Neural progenitor cell (in vitro differentiated cells): ENCODE measurements around the gene RGS7. TPM values are rescaled to one million over a fixed set of nuclear protein-coding genes. Genes with fewer than 3 reads are reported as not detected.

Experiments
- DNase-seq: peaks from one replicate; pipeline ENCODE4 v3.0.0-alpha.2; 2016; ENCODE audit warnings: low spot score
- H2AFZ ChIP-seq: fragments of 200-600 bp; sonication (generic); replicated peaks from 2 replicates; pipeline ENCODE4 v1.6.1; 2016; ENCODE audit warnings: antibody characterized with exemption
- H3F3A ChIP-seq: fragments of 200-600 bp; sonication (generic); 2 replicates; pipeline ENCODE4 v1.6.1; 2016; ENCODE audit warnings: antibody characterized with exemption, low read depth
- H3K27ac ChIP-seq: fragments of 200-600 bp; sonication (generic); 2 replicates; pipeline ENCODE4 v1.5.1; 2016; ENCODE audit warnings: mild to moderate bottlenecking
- H3K27me3 ChIP-seq: fragments of 200-600 bp; sonication (generic); 2 replicates; pipeline ENCODE4 v1.6.1; 2016; ENCODE audit warnings: mild to moderate bottlenecking, moderate library complexity
- H3K36me3 ChIP-seq: fragments of 200-600 bp; sonication (generic); 2 replicates; pipeline ENCODE4 v1.5.1; 2016
- H3K4me1 ChIP-seq: fragments of 200-600 bp; sonication (generic); 2 replicates; pipeline ENCODE4 v1.6.1; 2016; ENCODE audit warnings: mixed run types
- H3K4me2 ChIP-seq: fragments of 200-600 bp; sonication (generic); 2 replicates; pipeline ENCODE4 v1.6.1; 2016
- H3K4me3 ChIP-seq: fragments of 200-600 bp; sonication (generic); 2 replicates; pipeline ENCODE4 v1.5.1; 2016
- H3K79me2 ChIP-seq: fragments of 200-600 bp; sonication (generic); 2 replicates; pipeline ENCODE4 v1.6.1; 2016; ENCODE audit warnings: low read depth
- H3K9ac ChIP-seq: fragments of 200-600 bp; sonication (generic); 2 replicates; pipeline ENCODE4 v1.6.1; 2016
- H3K9me3 ChIP-seq: fragments of 200-600 bp; sonication (generic); 2 replicates; pipeline ENCODE4 v1.5.1; 2016; ENCODE audit warnings: low read depth
- H4K20me1 ChIP-seq: fragments of 200-600 bp; sonication (generic); 2 replicates; pipeline ENCODE4 v1.6.1; 2016; ENCODE audit warnings: low read depth
- H3K27ac Mint-ChIP-seq: 3 replicates; pipeline ENCODE4 v1.8.0; 2021; ENCODE audit warnings: mixed read lengths
- H3K27me3 Mint-ChIP-seq: 2 replicates; pipeline ENCODE4 v1.8.0; 2022; ENCODE audit warnings: low read depth, mild to moderate bottlenecking, inconsistent platforms, moderate library complexity, mixed read lengths; ENCODE audit not compliant: insufficient read depth
- H3K36me3 Mint-ChIP-seq: 3 replicates; pipeline ENCODE4 v1.8.0; 2021; ENCODE audit warnings: mixed read lengths
- H3K4me1 Mint-ChIP-seq: 3 replicates; pipeline ENCODE4 v1.8.0; 2021; ENCODE audit warnings: mixed read lengths
- H3K4me3 Mint-ChIP-seq: 3 replicates; pipeline ENCODE4 v1.8.0; 2021; ENCODE audit warnings: mild to moderate bottlenecking, moderate library complexity, mixed read lengths
- H3K9me3 Mint-ChIP-seq: 3 replicates; pipeline ENCODE4 v1.8.0; 2020; ENCODE audit warnings: mixed read lengths
- EZH2 ChIP-seq: fragments of 200-600 bp; sonication (generic); IDR thresholded peaks from 2 replicates; pipeline ENCODE4 v1.6.1; 2017; ENCODE audit warnings: antibody characterized with exemption, mild to moderate bottlenecking, moderate library complexity
- EZH2phosphoT487 ChIP-seq: fragments of 200-600 bp; sonication (generic); IDR thresholded peaks from 2 replicates; pipeline ENCODE4 v1.6.1; 2017; ENCODE audit warnings: antibody characterized with exemption
- total RNA-seq: library from RNA; depleted of rRNA; stranded (reverse); fragments of >200 nt; gene quantifications from 2 replicates; pipeline ENCODE4 v1.2.3, GENCODE V29; 2015; ENCODE audit warnings: low replicate concordance
- TF ChIP-seq, protein P1 (sequence below): fragments of 200-600 bp; sonication (generic); IDR thresholded peaks from 2 replicates; pipeline ENCODE4 v1.5.1; 2017; ENCODE audit warnings: antibody characterized with exemption, mild to moderate bottlenecking

RGS7 gene
- total RNA-seq, 1 donor from 2014 or later, result not detected

DNA sequence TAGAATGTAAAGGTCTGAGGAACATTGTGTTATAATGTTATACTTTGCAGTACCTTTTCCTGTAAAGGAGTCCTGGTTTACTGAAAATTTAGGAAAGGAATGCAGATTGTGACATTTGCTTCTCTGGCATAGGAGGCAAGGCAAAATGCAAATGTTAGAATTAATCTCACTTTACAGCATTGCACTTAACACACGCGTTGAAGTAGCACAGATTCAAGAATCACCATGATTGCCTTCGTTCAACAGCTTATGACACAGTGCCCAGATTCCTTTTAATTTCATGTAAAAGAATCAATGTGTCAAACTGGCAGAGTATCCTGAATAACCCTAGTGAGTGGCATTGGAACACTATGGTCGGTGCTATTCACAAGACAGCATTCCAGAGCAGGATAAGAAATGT lies 47.4 kb downstream of the RGS7 start:
- no peaks in the 10 kb centered on the region for H3K36me3 Mint-ChIP-seq

GRCh38 chr1:241308471-241308870 lies 48.5 kb downstream of the RGS7 start:
- Mint-ChIP-seq H3K4me3 (no peak overlapping the region), H3K4me1 (peaks cover 6% of the 10 kb centered on the region), H3K27ac (no peak overlapping the region), H3K36me3 (peaks cover 2% of the 10 kb centered on the region), H3K9me3 (peaks cover 11% of the 10 kb centered on the region), H3K27me3 (no peaks in the 10 kb centered on the region)
- no peaks in the 10 kb centered on the region for H4K20me1 ChIP-seq
- H3K9me3 ChIP-seq, result no peaks in the 10 kb centered on the region
- no peak for TF ChIP-seq EZH2
- TF ChIP-seq, protein P1, sequence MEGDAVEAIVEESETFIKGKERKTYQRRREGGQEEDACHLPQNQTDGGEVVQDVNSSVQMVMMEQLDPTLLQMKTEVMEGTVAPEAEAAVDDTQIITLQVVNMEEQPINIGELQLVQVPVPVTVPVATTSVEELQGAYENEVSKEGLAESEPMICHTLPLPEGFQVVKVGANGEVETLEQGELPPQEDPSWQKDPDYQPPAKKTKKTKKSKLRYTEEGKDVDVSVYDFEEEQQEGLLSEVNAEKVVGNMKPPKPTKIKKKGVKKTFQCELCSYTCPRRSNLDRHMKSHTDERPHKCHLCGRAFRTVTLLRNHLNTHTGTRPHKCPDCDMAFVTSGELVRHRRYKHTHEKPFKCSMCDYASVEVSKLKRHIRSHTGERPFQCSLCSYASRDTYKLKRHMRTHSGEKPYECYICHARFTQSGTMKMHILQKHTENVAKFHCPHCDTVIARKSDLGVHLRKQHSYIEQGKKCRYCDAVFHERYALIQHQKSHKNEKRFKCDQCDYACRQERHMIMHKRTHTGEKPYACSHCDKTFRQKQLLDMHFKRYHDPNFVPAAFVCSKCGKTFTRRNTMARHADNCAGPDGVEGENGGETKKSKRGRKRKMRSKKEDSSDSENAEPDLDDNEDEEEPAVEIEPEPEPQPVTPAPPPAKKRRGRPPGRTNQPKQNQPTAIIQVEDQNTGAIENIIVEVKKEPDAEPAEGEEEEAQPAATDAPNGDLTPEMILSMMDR, result no peak
- TF ChIP-seq EZH2phosphoT487, result no peak
- no peak overlapping the region for H3K4me2 ChIP-seq
- no peak for DNase-seq
- H3K27ac ChIP-seq, result no peak overlapping the region
- no peaks in the 10 kb centered on the region for H3K27me3 ChIP-seq
- H2AFZ ChIP-seq, result no peak overlapping the region
- no peak overlapping the region for H3K9ac ChIP-seq
- H3F3A ChIP-seq, result no peaks in the 10 kb centered on the region
- H3K79me2 ChIP-seq, result no peaks in the 10 kb centered on the region
- no peaks in the 10 kb centered on the region for H3K36me3 ChIP-seq
- no peak overlapping the region for H3K4me3 ChIP-seq
- H3K4me1 ChIP-seq, result no peaks in the 10 kb centered on the region

More for the DNA sequence above, 47.4 kb downstream of the RGS7 start:
- H3K27me3 ChIP-seq, result no peaks in the 10 kb centered on the region
- H3K36me3 ChIP-seq, result no peaks in the 10 kb centered on the region
- H3F3A ChIP-seq, result no peaks in the 10 kb centered on the region
- no peak overlapping the region for H3K4me3 ChIP-seq
- Mint-ChIP-seq H3K9me3 (peaks cover 3% of the 10 kb centered on the region), H3K27me3 (no peaks in the 10 kb centered on the region), H3K4me3 (no peak overlapping the region), H3K4me1 (peaks cover 6% of the 10 kb centered on the region), H3K27ac (no peak overlapping the region)
- no peak for DNase-seq
- no peaks in the 10 kb centered on the region for H3K4me1 ChIP-seq
- no peak overlapping the region for H2AFZ ChIP-seq
- H3K79me2 ChIP-seq, result no peaks in the 10 kb centered on the region
- H3K27ac ChIP-seq, result no peak overlapping the region
- H3K9me3 ChIP-seq, result no peaks in the 10 kb centered on the region
- H3K9ac ChIP-seq, result no peak overlapping the region
- H3K4me2 ChIP-seq, result no peak overlapping the region
- no peaks in the 10 kb centered on the region for H4K20me1 ChIP-seq
- TF ChIP-seq EZH2phosphoT487, result no peak
- TF ChIP-seq, protein P1, result no peak
- no peak for TF ChIP-seq EZH2

DNA sequence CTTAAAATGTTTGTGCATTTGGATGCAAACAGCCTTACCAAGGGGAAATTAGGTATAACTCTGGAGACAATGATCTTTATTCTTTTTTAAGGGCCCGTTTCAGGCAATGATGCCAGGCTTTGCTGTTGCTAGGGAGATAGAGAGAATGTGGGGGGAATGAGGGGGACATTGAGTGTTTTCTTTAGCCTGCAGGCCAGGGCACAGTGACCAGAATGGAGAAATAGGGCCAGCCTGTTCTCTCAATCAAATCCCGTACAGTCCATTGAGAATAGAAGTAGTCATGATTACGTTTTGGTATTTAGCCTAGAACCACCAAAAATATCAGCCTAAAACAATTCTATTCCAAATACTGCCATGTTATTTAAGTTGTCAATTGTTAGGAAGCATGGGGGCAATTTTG lies 49.0 kb downstream of the RGS7 start:
- H3K27ac ChIP-seq, result no peak overlapping the region
- H3K9ac ChIP-seq, result no peak overlapping the region
- no peaks in the 10 kb centered on the region for H3K9me3 ChIP-seq
- peaks cover 2% of the 10 kb centered on the region for H3K36me3 Mint-ChIP-seq
- H3K9me3 Mint-ChIP-seq, result peaks cover 15% of the 10 kb centered on the region
- peaks cover 6% of the 10 kb centered on the region for H3K4me1 Mint-ChIP-seq
- H3F3A ChIP-seq, result no peaks in the 10 kb centered on the region
- no peak for DNase-seq
- H2AFZ ChIP-seq, result no peak overlapping the region
- no peaks in the 10 kb centered on the region for H4K20me1 ChIP-seq
- no peaks in the 10 kb centered on the region for H3K27me3 ChIP-seq
- TF ChIP-seq, protein P1, result no peak
- TF ChIP-seq EZH2phosphoT487 (no peak), EZH2 (no peak)
- no peak overlapping the region for H3K4me3 Mint-ChIP-seq
- H3K4me3 ChIP-seq, result no peak overlapping the region
- H3K27ac Mint-ChIP-seq, result no peak overlapping the region
- H3K27me3 Mint-ChIP-seq, result no peaks in the 10 kb centered on the region
- H3K36me3 ChIP-seq, result no peaks in the 10 kb centered on the region
- no peak overlapping the region for H3K4me2 ChIP-seq
- no peaks in the 10 kb centered on the region for H3K4me1 ChIP-seq
- no peaks in the 10 kb centered on the region for H3K79me2 ChIP-seq
